ENCODE results near the gene STRA6. TPM values are rescaled to one million over a fixed set of nuclear protein-coding genes. Genes with fewer than 3 reads are reported as not detected.

The STRA6 gene
- total and polyA plus RNA-seq, 2 of the 8 experiments (the other 6 are each of a cell fraction or from before 2014, with no cell fraction given): 9.3 to 14.5 TPM

DNA sequence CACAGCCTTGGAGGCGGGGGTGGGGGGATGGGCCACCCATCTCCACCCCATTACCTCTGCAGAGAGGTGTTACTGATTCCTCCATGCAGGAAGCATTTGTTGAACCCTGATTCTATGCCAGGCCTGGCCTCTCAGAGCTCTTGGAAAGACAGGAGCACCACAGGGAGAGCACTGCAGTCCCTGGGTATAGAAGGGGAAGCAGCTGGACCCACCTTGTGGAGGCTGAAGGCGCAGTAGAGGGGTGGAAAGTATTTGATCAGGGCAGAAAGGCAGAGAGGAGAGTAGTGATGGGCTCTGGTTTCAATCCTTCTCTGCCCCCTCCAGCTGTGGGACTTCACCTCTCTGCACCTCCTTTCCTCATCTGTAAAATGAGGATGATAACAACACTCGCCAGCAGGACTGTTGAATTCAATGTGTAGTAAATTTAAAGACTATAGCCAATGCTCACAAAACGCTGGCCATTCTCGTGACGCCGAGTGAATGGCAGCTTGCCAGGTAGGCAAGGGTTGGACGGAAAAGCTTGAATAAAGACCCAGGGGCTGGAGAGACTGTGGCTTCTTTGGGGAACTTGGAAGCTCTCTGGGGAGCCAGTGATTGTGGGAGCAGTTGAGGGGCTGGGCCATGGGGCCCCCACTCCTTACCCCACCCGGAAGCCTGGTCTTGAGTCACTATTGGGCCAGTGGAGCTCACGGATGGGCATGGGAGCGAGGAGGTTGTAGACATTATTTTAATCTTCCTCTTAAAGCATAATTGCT is 25.6 kb upstream of the STRA6 start:
- no peak overlapping the region for H3K9ac ChIP-seq (replicated peaks in 1 of 4; ENCODE audit: extremely low read depth in 1 of 4, low read depth in 3 of 4, low read length in 3 of 4)
- no peak overlapping the region for H3K18ac ChIP-seq (ENCODE audit: extremely low read depth, low read length)
- H3K36me3 ChIP-seq (ENCODE audit: control insufficient read depth in 2 of 4, insufficient read depth in 4 of 4, low read length in 3 of 4): no peaks in the 10 kb centered on the region
- POLR2A ChIA-PET (ENCODE audit: partially characterized antibody): interaction anchor here (0.6 to 1.5 kb wide), 5 partner anchors 8 to 824 kb away, joined by 3 to 5 read pairs (median 4); partner anchors contain the start of gene STRA6
- no peak overlapping the region for H3K27ac ChIP-seq (ENCODE audit: low read depth, low read length)
- peaks cover 14 to 52% (median 44%) of the 10 kb centered on the region in 4 experiments for H3K27me3 ChIP-seq (replicated peaks in 1 of 4; ENCODE audit: control insufficient read depth in 3 of 4, extremely low read depth in 1 of 4, insufficient read depth in 3 of 4, low read length in 3 of 4)
- no peak overlapping the region for H3K4me3 ChIP-seq (ENCODE audit: extremely low read depth in 1 of 4, insufficient read depth in 2 of 4, low read depth in 3 of 4, low read length in 4 of 4)
- H3K4ac ChIP-seq (replicated peaks; ENCODE audit: insufficient read length, low read depth, low read length): no peak overlapping the region
- no peak overlapping the region for H2AFZ ChIP-seq (ENCODE audit: low read length)
- H2AK5ac ChIP-seq (ENCODE audit: low read depth, low read length): no peak overlapping the region
- H3K4me1 ChIP-seq (replicated peaks in 1 of 4; ENCODE audit: control insufficient read depth in 3 of 4, insufficient read depth in 4 of 4, low read length in 3 of 4): peaks cover 2 to 27% (median 23%) of the 10 kb centered on the region in 4 experiments
- H3K9me3 ChIP-seq (ENCODE audit: insufficient read depth in 2 of 2, low read depth in 1 of 2, low read length in 1 of 2): no peaks in the 10 kb centered on the region
- H4K8ac ChIP-seq (ENCODE audit: extremely low read depth, insufficient read depth, low read length): peak overlapping the region; percentile 45; the same call in 1 of the 2 replicates
- peaks cover 0 to 3% of the 10 kb centered on the region in 2 experiments for H4K20me1 ChIP-seq (replicated peaks in 1 of 2; ENCODE audit: control insufficient read depth in 1 of 2, insufficient read depth in 2 of 2, low read length in 2 of 2)
- H3K14ac ChIP-seq (ENCODE audit: insufficient read length): no peak overlapping the region
- no peak for TF ChIP-seq SIRT6 (IDR thresholded peaks at IDR 0.05; ENCODE audit: low read length)
- TF ChIP-seq TAF7 (optimal IDR thresholded peaks at IDR 0.05; ENCODE audit: borderline replicate concordance, low read depth, low read length): no peak
- no peak for TF ChIP-seq PHF8 (conservative IDR thresholded peaks at IDR 0.05; ENCODE audit: low read depth, low read length)
- TF ChIP-seq KDM5A (IDR thresholded peaks at IDR 0.05; ENCODE audit: low read length): no peak
- TF ChIP-seq CEBPB (IDR thresholded peaks at IDR 0.05; ENCODE audit: low read depth, low read length): no peak
- TF ChIP-seq BCL11A (IDR thresholded peaks at IDR 0.05; ENCODE audit: low read depth in 2 of 2, low read length in 2 of 2): no peak
- no peak for TF ChIP-seq USF2 (IDR thresholded peaks at IDR 0.05; ENCODE audit: low read length)
- TF ChIP-seq TEAD4 (IDR thresholded peaks at IDR 0.05; ENCODE audit: low read depth, low read length): no peak
- TF ChIP-seq ASH2L (IDR thresholded peaks at IDR 0.05; ENCODE audit: low read length): no peak
- no peak for TF ChIP-seq NANOG (IDR thresholded peaks at IDR 0.05; ENCODE audit: insufficient read depth, low read depth, low read length, poor library complexity, severe bottlenecking)
- TF ChIP-seq TAF1 (IDR thresholded peaks at IDR 0.05; ENCODE audit: low read depth, low read length): no peak
- 69% methylated on average over 11 of the region's 11 CpGs; no CpG with 5 or more reads in 1 of the 2 experiments for WGBS, 2 experiments (ENCODE audit: extremely low coverage in 1 of 2, insufficient coverage in 1 of 2, insufficient read length in 1 of 2, insufficient replicate concordance in 2 of 2, low coverage in 1 of 2, low lambda C conversion rate in 2 of 2, missing lambda C conversion rate in 1 of 2)
- no peak for DNase-seq (ENCODE audit: low read depth in 1 of 2, low spot score in 2 of 2)
- no peak overlapping the region for H4K91ac ChIP-seq (replicated peaks; ENCODE audit: insufficient read length, low read length)
- no peak for FAIRE-seq
- H2BK120ac ChIP-seq (replicated peaks; ENCODE audit: low read depth, low read length): no peak overlapping the region
- H2BK5ac ChIP-seq (ENCODE audit: low read depth, low read length): no peak overlapping the region
- H3K56ac ChIP-seq (replicated peaks; ENCODE audit: insufficient read length, low read depth, low read length): no peak overlapping the region
- H3K79me1 ChIP-seq (ENCODE audit: low read depth, low read length): no peaks in the 10 kb centered on the region
- no peaks in the 10 kb centered on the region; the same call in 1 of the 2 replicates for H3K23me2 ChIP-seq (ENCODE audit: low read depth, low read length)
- H4K5ac ChIP-seq (ENCODE audit: insufficient read length, low read depth, low read length): no peak overlapping the region
- H2BK15ac ChIP-seq (ENCODE audit: low read length): peak overlapping the region; percentile 92; the same call in 1 of the 2 replicates
- H3K4me2 ChIP-seq (ENCODE audit: insufficient read depth in 1 of 2, low read depth in 2 of 2, low read length in 2 of 2): no peak overlapping the region
- H2BK20ac ChIP-seq (ENCODE audit: low read length): peak overlapping the region; percentile 61; the same call in 1 of the 2 replicates
- no peaks in the 10 kb centered on the region for H3K79me2 ChIP-seq (ENCODE audit: control insufficient read depth in 1 of 2, insufficient read depth in 2 of 2, low read length in 2 of 2)
- CTCF ChIA-PET (ENCODE audit: partially characterized antibody): interaction anchor here (0.7 to 2.2 kb wide), 10 partner anchors 8 to 174 kb away, joined by 3 to 8 read pairs (median 4); partner anchors contain the start of gene CCDC33
- no peak overlapping the region for H3K23ac ChIP-seq (ENCODE audit: insufficient read length)
- 0 out of 2 replicates have a peak overlapping the region, but pooled peaks have one; percentile 68 for H2BK12ac ChIP-seq (ENCODE audit: low read depth, low read length)

Data from H1 (cell line).